ENCODE results near the gene NFIA.

DNA sequence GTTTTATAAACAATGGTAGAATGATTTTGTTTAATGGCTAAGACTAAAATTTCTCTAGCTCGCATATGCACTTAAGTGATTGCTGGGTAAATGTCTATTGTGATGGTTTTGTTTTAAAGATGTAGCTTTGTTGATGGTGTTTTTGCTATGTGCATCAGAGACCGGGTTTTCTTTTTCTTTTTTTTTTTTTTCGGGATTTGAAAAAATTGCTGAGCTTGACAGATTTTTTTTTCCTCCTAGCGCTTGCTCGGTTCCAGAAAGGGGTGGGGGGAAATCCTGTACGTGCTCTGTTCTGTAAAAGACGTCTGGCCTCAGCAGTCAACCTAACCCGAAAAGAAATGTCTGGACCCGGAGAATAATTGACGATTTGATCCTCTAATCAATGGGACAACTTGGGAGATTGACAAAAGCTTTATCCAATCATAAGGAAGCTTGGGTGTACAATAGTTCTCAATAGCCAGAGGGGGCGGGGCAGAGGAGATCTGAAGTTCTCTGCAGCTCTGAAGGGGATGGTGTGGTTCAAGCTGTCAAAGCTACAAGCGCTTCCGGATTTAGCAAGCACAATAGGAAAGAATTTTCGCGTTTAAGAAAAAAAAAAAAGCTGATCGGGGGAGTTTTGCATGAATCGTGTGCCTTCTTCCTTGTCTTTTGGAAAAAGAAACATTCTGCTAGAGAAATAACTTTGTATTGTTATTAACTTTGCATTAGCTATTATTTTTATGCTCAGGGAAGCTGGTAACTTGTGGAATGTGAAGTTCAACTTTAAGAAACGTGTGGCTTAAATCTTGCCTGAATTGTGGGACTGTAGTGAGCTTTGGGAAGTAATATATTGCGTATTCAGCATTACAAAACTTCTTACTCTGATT lies 4.5 kb upstream of the NFIA start:
- TF ChIP-seq POLR2A (IDR thresholded peaks at IDR 0.05; ENCODE audit: low read depth, low read length) = no peak
- no peak for TF ChIP-seq POLR2AphosphoS5 (IDR thresholded peaks at IDR 0.05; ENCODE audit: low read depth, low read length)

Data from GM12891 (cell line).